GM18517 (cell line): ENCODE measurements around the gene ALS2.
A peak's percentile ranks its signal among the peaks of the same experiment; 100 is the strongest.
"Not testable (repeated sequence)": the region's sequence is repeated elsewhere in the genome, so short reads cannot be mapped to it uniquely, and the experiment has no call there.

Experiments used
- ATAC-seq: cut with Tn5 transposase; IDR thresholded peaks from one replicate; pipeline ENCODE4 v1.9.1; 2021; ENCODE audit warnings: mild to moderate bottlenecking, moderate library complexity; ENCODE audit not compliant: unreplicated experiment

The ALS2 gene

GRCh38 chr2:201794294-201794693 is 13.6 kb upstream of the ALS2 start:
- ATAC-seq = no peak

GRCh38 chr2:201793631-201794030 is 12.9 kb upstream of the ALS2 start:
- ATAC-seq = no peak

- no peak for ATAC-seq
Measured at GRCh38 chr2:201790989-201791388, 10.3 kb upstream of the ALS2 start.

DNA sequence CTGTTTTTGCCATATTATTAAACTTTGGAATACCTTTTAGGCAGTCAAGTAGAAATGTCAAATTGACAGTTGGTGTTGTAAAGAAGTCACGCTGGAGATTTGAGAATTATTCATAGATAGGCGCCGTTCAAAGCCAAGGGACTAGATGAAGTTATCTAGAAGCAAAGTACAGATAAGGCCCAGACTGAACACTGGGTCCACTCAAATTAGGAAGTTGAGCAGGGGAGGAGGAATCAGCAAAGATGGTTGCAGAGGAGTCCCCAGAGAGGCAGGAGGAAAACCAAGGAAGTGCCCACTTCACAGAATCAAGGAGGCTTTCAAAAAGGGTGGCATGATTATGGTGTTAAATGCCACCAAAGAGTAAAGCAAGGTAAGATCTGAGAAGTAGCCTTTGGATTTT is 9.6 kb upstream of the ALS2 start:
- ATAC-seq = no peak

DNA sequence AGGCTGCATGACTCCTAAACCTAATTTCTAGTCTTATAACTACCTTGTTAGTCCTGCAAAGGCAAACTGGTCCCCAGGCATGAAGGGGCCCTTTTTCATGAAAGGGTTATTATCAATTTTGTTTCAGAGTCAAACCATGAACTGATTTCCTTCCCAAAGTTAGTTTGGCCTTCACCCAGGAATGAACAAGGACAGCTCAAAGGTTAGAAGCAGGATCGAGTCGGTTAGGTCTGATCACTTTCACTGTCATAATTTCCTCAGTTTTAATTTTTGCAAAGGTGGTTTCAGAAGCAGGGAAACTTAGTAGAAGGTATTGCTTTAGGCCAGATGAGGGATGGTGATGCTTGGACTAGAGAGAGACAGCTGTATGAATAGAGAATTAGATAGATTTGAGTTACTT is 8.7 kb upstream of the ALS2 start:
- no peak for ATAC-seq

DNA sequence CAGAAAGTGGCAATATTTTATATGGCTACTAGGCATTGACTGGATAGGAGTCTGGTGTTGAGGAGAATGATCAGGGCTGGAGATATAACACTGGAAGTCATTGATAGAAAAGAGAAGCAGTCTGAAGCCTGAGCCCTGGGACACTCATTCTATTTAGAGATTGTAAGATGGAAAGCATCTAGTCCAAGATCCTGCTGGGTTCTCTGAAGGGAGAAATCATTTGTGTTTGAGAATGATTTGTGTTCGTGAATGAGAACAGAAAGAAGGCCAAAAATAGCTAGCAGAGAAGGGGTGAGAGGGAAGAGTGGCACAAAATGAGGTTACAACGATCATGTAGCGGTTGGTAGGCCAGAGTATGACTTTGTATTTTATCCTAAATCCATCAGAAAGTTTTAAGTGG is 7.6 kb upstream of the ALS2 start:
- no peak for ATAC-seq

- no peak for ATAC-seq
Measured at GRCh38 chr2:201786471-201786870, 5.7 kb upstream of the ALS2 start.

DNA sequence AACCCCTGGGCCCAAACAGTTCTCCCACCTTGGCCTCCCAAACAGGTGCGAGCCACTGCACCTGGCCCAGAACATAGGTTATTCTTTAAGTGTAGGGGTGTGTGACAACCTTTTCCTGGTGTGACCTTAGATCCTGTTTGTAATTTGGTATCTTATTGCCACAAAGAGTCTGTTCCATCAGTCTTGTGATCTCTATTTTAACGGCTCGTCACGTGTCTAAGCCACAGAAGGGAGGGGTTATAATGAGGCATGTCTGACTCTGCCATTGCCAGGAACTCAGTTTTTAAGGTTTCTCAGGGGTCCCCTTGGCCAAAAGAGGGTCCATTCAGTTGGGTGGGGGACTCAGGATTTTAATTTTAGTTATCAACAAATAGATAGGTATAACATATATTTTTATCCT is 4.4 kb upstream of the ALS2 start:
- no peak for ATAC-seq

DNA sequence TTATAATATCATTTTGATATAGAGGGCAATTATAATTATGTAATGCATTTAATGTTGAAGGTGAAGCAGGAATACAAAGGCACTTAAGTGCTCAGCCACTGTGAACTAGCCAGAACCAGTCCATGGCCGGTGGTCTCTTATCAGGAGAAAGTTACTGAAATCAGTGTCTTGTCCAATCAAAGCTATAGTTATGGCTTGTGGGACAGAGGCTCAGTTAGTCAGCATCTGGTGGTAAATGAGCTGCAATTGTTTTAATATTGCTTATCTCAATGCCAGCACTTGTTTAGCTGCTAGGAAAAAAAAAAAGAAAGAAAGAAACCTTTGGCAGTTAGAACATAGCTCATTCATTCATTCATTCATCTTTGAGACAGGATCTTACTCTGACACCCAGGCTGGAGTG is 3.8 kb upstream of the ALS2 start:
- ATAC-seq = no peak

GRCh38 chr2:201781557-201782051 is 871 bp upstream of the ALS2 start:
- ATAC-seq = peak; percentile 20

DNA sequence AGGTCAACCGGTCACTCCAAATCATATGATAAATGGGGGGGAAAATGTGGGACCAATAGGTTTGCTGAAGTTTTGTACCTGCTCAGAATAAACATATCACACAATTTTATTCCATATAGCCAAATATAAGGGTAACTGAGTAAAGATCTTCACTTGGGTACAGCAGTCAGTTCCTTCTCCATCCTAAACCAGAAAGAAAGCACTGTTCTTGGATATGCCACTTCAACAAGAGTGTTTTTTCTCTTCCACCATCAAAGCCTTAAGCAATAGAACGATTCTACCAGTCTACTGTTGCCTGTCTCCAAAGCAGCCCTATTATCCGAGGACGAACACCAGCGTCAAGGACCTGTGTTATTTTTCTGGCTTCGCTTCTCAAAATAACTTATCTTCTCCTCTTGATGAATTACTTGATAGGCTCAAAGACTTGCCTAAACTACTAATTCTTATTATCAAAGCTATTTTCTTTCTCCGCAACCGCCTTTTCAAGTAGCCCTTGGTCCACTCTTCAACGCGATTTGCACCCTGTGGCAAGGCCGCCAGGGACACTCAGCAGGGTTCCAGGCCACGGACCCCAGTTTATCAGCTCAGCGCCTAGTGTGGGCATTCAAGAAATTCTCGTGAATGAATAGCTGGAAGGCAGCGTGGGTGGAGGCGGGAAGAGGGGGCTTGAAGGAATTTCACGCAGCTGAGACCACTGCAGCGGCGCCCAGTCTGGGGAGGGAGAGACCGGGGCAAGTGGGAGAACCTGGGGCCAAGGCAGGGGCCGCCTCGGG is 646 bp downstream of the ALS2 start:
- no peak for ATAC-seq

DNA sequence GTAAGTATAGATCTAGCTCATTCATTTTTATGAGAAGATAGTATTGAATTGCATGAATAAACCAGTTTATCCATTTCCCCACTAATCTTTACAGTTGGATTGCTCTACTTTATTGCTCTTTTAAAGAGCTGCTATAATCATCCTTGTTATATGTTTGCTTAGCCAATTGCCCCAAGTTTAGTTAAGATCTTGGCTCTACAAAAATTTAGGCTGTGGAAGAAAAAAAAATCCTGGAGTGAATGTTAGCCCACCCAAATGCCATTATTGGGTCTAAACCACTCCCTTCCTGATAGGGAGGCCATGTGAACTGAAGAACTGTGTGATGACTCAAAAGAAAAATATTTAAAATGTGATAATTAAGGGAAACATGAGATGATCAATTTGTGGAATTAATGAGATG is 2.9 kb downstream of the ALS2 start:
- no peak for ATAC-seq

DNA sequence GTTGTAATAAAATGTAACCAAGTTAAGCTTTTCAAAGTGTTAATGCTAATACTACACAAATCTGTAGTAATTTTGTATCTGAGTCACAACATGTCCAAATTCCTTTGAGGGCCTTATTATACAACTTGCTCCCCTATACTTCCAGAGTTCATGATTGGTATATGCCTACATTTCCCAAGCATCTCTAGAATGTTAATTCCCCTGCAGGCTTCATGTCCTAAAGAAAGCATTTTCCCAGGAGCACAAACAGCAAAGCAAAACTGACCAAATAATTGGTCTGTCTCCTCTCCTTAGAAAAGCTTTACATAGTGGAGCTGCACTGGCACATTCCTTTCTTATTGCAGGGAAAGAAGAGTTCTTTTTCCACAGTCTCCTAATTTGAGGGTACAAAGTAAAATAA is 3.7 kb downstream of the ALS2 start:
- ATAC-seq = no peak

GRCh38 chr2:201775326-201775725 is 5.4 kb downstream of the ALS2 start:
- no peak for ATAC-seq

- ATAC-seq = no peak
Measured at GRCh38 chr2:201774546-201774945, 6.2 kb downstream of the ALS2 start.

DNA sequence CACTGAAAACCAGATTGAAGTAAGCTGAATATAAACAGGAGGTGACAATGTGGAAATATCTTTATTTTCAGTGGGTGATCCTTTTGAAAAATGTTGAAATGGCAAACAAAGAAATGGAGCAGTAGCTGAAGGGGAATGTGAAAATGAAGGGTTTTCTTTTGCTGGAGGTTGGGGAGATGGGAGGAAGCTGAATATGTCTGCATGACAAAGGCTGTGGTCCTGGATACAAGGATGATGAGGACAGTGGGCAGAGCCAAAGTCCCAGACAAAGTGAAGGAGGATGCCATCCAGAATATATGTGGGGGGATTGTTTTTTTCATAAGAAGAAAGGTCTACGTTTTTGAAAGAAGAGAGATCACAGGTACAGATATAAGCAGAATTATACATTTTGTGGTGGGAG is 6.7 kb downstream of the ALS2 start:
- ATAC-seq = no peak

DNA sequence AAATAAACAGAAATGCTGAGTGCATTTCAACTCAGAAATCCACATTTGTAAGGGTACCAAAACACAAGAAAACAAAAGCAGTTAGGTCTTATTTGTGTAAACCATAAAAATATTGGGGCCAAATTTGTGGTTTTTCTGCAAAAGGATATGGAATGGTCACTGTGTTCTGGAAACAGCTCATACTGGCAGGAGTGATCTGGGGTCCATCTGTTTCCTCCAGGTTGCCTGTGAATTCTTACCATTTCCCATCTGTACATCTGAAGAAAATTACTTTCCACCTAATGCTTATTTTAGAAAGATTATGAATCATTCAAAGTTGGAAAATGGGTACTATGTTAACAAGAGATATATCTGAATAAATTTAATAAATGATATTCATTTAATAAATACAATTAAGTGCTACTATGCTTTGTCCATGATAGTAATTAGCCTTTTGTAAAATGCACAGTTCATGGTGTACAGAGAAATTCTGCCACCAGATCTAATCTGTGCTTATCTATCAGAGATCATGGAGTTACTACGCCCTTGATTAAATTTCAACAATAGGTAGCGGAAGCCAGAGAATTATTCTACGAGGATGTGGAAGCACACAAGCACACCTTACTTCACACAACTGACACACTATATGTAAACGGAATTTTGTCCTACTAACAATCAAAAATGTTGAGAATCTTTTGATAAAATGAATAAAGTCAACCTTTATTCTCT is 10.9 kb downstream of the ALS2 start:
- ATAC-seq = no peak

DNA sequence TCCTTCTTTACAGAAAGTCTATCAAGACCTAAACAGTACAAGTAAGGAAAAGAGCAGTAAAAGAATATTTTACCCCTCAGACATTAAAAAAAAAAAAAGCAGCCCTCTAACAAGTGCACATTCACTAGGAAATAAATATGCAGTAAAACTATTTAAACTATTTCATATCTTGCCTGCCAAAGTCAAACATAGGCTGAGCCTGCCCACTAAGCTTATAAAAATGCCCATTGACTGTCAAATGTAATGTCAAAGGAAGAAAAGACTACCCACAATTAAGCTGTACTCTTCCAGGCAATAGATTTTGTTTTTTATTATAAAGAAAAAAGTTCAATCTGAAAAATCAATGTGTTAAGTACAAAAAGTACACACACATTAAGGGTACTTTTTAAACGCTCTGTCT is 11.8 kb downstream of the ALS2 start:
- no peak for ATAC-seq

DNA sequence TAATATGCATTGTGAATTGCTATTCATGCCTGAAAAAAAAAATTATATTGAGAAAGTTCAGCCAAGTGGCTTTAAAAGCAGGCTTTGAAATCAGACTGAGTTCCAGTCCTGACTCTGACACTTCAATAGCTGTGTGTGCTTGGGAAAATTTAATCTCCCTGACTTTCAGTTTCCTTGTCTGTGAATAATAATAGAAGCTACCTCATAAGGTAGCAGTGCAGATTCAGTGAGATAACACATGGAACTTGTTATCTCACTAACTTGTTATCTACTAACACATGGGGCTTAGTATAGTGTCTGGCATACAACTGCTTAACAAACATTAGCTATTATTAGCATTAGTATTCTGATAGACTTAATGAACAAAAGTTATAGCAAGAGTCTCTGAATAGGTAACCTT is 14.9 kb downstream of the ALS2 start:
- ATAC-seq = no peak

DNA sequence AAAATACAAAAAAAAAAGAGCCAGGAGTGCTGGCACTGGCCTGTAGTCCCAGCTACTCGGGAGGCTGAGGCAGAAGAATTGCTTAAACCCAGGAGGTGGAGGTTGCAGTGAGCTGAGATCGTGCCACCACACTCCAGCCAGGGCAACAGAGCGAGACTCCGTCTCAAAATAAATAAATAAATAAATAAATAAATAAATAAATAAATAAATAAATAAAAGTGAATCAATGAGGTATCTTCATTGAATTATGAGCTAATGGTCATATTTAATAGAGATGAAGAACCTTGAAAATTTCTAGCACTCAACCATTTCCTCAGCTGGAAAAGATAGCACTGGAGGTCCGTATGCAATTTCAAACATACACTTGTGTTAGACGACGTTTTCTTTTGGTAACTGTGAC is 16.3 kb downstream of the ALS2 start:
- not testable (repeated sequence) for ATAC-seq

DNA sequence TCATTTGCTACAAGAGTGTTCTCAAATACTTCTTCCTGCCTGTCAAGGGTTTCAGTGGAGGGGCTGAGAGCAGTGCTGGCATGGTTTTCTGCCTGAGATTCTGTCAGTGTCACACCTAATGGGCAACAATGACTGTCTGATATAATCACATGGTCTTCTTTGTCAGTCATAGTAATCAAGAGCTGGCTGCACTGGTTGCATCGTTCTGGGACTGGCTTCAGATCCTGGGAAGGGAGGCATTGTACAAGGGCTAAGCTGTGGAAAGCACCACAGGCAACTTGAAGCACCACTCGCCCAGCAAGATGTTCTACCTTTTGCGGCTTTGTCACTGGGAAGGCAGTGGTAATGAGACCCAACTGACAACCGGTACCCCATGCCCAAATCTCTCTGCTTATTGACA is 19.6 kb downstream of the ALS2 start:
- no peak for ATAC-seq

GRCh38 chr2:201759567-201759966 is 21.2 kb downstream of the ALS2 start:
- ATAC-seq = peak; percentile 62
